Peyer's patch (tissue), 4 donors: ENCODE results near the gene CEP68.

Experiments
- POLR2A ChIP-seq, 2 donors: fragments of 450-650 bp; IDR thresholded peaks; one replicate each; pipeline ENCODE4 v1.5.1; 2017; ENCODE audit warnings: antibody characterized with exemption in 2 of 2, mild to moderate bottlenecking in 2 of 2, moderate library complexity in 2 of 2
- TF ChIP-seq, protein P1 (sequence below), 6 experiments: fragments of 450-650 bp in 4 of 6; fragments of 200-600 bp in 2 of 6; sonication (generic) in 1 of 6; IDR thresholded peaks; one replicate each; pipeline ENCODE4 v1.5.1; 2017 to 2019; ENCODE audit warnings: antibody characterized with exemption in 6 of 6, mild to moderate bottlenecking in 3 of 6, moderate library complexity in 1 of 6

DNA sequence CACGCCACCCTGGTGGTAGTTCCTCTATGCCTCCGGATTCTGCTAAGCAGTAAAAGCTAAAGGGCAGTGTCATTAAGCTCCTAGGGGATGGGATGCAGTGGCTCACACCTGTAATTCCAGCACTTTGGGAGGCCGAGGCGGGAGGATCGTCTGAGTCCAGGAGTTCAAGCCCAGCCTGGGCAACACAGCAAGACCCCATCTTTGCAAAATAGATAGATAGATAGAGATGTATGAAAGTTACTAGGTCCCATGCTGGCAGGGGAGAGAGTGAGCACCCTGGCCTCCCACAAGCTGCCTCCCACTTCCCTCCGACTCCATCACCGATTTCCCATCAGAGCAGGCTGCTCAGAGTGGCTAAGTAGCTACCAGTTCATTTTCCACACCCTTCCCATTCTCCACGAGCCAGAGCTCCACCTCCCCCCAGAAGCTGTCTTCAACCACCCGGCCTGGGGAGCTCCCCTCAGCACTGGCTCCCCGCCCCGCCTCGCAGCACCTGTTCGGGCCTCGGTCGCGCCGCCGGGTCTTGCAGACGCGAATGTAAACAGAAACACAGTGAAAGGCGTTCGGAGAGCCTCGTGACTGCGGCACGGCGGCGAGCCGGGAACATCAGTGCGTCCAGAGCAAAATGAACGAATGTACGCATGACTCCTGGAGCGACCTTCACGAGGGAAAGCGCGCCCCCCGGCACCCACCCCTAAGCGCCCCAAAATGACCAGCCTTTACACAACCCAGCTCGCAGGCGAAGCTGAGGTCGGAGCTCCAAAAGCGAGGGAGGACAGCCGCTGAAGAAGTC lies 598 bp upstream of the CEP68 start:
- no peak for TF ChIP-seq POLR2A (IDR thresholded peaks at IDR 0.05)
- TF ChIP-seq, protein P1, sequence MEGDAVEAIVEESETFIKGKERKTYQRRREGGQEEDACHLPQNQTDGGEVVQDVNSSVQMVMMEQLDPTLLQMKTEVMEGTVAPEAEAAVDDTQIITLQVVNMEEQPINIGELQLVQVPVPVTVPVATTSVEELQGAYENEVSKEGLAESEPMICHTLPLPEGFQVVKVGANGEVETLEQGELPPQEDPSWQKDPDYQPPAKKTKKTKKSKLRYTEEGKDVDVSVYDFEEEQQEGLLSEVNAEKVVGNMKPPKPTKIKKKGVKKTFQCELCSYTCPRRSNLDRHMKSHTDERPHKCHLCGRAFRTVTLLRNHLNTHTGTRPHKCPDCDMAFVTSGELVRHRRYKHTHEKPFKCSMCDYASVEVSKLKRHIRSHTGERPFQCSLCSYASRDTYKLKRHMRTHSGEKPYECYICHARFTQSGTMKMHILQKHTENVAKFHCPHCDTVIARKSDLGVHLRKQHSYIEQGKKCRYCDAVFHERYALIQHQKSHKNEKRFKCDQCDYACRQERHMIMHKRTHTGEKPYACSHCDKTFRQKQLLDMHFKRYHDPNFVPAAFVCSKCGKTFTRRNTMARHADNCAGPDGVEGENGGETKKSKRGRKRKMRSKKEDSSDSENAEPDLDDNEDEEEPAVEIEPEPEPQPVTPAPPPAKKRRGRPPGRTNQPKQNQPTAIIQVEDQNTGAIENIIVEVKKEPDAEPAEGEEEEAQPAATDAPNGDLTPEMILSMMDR (IDR thresholded peaks at IDR 0.05): no peak
